ENCODE measurements around the gene RDX. TPM values are rescaled to one million over a fixed set of nuclear protein-coding genes. Genes with fewer than 3 reads are reported as not detected.
A peak's percentile ranks its signal among the peaks of the same experiment; 100 is the strongest.

RDX gene
- total and polyA plus RNA-seq, 9 of the 15 experiments (the other 6 are each of a cell fraction or from before 2014, with no cell fraction given): 35.6 to 62.1 (median 54.3) TPM

GRCh38 chr11:110172468-110173065 lies 123.8 kb downstream of the RDX start:
- POLR2A ChIA-PET: no interaction called here

DNA sequence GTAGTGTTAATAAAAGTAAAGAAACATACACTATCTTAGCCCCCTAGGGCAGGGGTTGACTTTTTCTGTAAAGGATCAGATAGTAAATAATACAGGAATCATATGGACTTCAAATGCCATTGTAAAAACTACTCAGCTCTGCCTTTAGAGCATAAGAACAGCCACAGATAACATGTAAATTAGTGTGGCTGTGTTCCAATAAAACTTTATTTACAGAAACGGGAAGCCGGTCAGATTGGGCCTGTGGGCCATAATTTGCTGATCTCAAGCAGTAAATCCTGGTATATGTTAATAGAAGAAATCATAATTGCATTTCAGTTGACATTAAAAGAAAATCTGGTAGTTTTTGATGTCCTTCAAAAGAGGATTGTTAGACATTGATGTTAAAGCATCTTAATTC lies 126.7 kb downstream of the RDX start:
- intact Hi-C loops (cut with micrococcal nuclease): loop anchor here (5.0 kb wide), 1 partner anchor 72 kb away; no protein-coding TSS in a partner anchor
- 30% methylated on average over 2 of the region's 2 CpGs for WGBS (ENCODE audit: insufficient coverage, low coverage, missing lambda C conversion rate)
- H4K20me1 ChIP-seq (replicated peaks; ENCODE audit: control insufficient read depth, insufficient read depth, low read length): no peaks in the 10 kb centered on the region
- DNase-seq (ENCODE audit: extremely low read depth in 1 of 4, low spot score in 3 of 4) (no peak), FAIRE-seq (no peak), ATAC-seq (no peak)
- no TSS peak for BruUV-seq (replicated peaks)
- no peak overlapping the region for H2AFZ ChIP-seq (ENCODE audit: low read depth, low read length)
- ChIA-PET CTCF (ENCODE audit: low intra/inter-chr PET ratio) (no interaction called here), POLR2A (no interaction called here)
- H3K9ac ChIP-seq (ENCODE audit: insufficient read depth in 1 of 2, low read depth in 2 of 2, low read length in 2 of 2): no peak overlapping the region
- H3K4me2 ChIP-seq (ENCODE audit: insufficient read depth, low read length): no peak overlapping the region
- H3K79me2 ChIP-seq (ENCODE audit: control insufficient read depth, insufficient read depth, low read length): no peaks in the 10 kb centered on the region
- no peaks in the 10 kb centered on the region for H3K9me1 ChIP-seq (ENCODE audit: control insufficient read depth, insufficient read depth, low read length)
- in situ Hi-C loops (cut with MboI): no loop called here
- no peaks in the 10 kb centered on the region; the same call in 2 of the 3 replicates for H3K36me3 ChIP-seq (ENCODE audit: control insufficient read depth, insufficient read depth, low read length)
- no peaks in the 10 kb centered on the region; a peak in 1 of 5 replicates for H3K4me1 ChIP-seq (replicated peaks in 1 of 2; ENCODE audit: control insufficient read depth in 2 of 2, insufficient read depth in 2 of 2, low read length in 2 of 2)
- H3K4me3 ChIP-seq: no peak overlapping the region
- no peak overlapping the region for H3K27ac ChIP-seq (ENCODE audit: extremely low read depth, low read depth, low read length)
- no peaks in the 10 kb centered on the region for H3K27me3 ChIP-seq (ENCODE audit: control insufficient read depth in 2 of 2, insufficient read depth in 2 of 2, low read length in 2 of 2)
- no peaks in the 10 kb centered on the region for H3K9me3 ChIP-seq (replicated peaks; ENCODE audit: control insufficient read depth, insufficient read depth, low read depth, low read length)
- TF ChIP-seq USF2 (CRISPR knock-in tag; IDR thresholded peaks at IDR 0.05) (no peak), NCOA6 (IDR thresholded peaks at IDR 0.05) (no peak)

More at GRCh38 chr11:110172468-110173065, 123.8 kb downstream of the RDX start:
- in situ Hi-C loops (cut with MboI): no loop called here
- no peak overlapping the region for H3K9ac ChIP-seq (ENCODE audit: insufficient read depth in 1 of 2, low read depth in 2 of 2, low read length in 2 of 2)
- peak in 1 of 4 experiments; percentile 28 for DNase-seq (ENCODE audit: extremely low read depth in 1 of 4, low spot score in 3 of 4)
- no peak for ATAC-seq
- no peak overlapping the region for H3K4me2 ChIP-seq (ENCODE audit: insufficient read depth, low read length)
- CTCF ChIA-PET (ENCODE audit: low intra/inter-chr PET ratio): no interaction called here
- no peak overlapping the region for H2AFZ ChIP-seq (ENCODE audit: low read depth, low read length)
- H3K36me3 ChIP-seq (ENCODE audit: control insufficient read depth, insufficient read depth, low read length): no peaks in the 10 kb centered on the region
- no peak overlapping the region for H3K27ac ChIP-seq (ENCODE audit: extremely low read depth, low read depth, low read length)
- BruUV-seq (replicated peaks): no TSS peak
- no peak for FAIRE-seq
- H3K9me1 ChIP-seq (ENCODE audit: control insufficient read depth, insufficient read depth, low read length): no peaks in the 10 kb centered on the region
- WGBS (ENCODE audit: insufficient coverage, low coverage, missing lambda C conversion rate): 40% methylated on average over 11 of the region's 11 CpGs
- no peaks in the 10 kb centered on the region for H3K27me3 ChIP-seq (ENCODE audit: control insufficient read depth in 2 of 2, insufficient read depth in 2 of 2, low read length in 2 of 2)
- TF ChIP-seq EGR1 (conservative IDR thresholded peaks at IDR 0.05) (peak; percentile 78), LARP7 (IDR thresholded peaks at IDR 0.05) (no peak)
- TF ChIP-seq, protein P1, sequence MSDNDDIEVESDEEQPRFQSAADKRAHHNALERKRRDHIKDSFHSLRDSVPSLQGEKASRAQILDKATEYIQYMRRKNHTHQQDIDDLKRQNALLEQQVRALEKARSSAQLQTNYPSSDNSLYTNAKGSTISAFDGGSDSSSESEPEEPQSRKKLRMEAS (CRISPR knock-in tag; IDR thresholded peaks at IDR 0.05): no peak
- intact Hi-C loops (cut with micrococcal nuclease): loop anchor here (5.0 kb wide), 1 partner anchor 75 kb away; no protein-coding TSS in a partner anchor
- no peaks in the 10 kb centered on the region for H3K79me2 ChIP-seq (ENCODE audit: control insufficient read depth, insufficient read depth, low read length)
- no peaks in the 10 kb centered on the region; a peak in 1 of 5 replicates for H3K4me1 ChIP-seq (replicated peaks in 1 of 2; ENCODE audit: control insufficient read depth in 2 of 2, insufficient read depth in 2 of 2, low read length in 2 of 2)
- no peak overlapping the region for H3K4me3 ChIP-seq
- H3K9me3 ChIP-seq (replicated peaks; ENCODE audit: control insufficient read depth, insufficient read depth, low read depth, low read length): no peaks in the 10 kb centered on the region
- H4K20me1 ChIP-seq (replicated peaks; ENCODE audit: control insufficient read depth, insufficient read depth, low read length): no peaks in the 10 kb centered on the region

Measured in K562 (cell line).